ENCODE results near the gene CTNNA2.

Gene CTNNA2

DNA sequence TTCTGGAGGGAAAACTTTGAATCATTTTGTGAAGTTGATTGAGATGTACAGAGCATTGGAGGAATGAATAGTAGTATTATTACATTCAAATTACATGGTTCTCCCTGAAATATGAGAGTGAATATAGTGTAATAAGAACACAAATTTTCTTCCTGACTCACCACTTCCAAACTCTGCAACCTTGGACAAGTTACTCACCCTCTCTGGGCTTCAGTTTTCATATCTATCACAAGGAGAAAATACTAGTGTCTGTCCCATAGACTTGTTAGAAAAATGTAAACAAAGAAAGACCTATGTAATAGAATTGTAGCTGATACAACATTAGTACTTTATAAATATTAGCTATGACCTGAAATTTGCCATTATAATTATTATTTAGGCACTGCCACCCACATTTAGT, 640.9 kb downstream of the CTNNA2 start:
- DNase-seq = no peak
- Mint-ChIP-seq H3K36me3 (ENCODE audit: low read depth) (no peaks in the 10 kb centered on the region), H3K4me1 (ENCODE audit: low read depth) (no peaks in the 10 kb centered on the region), H3K27ac (no peak overlapping the region), H3K27me3 (no peaks in the 10 kb centered on the region), H3K4me3 (no peak overlapping the region), H3K9me3 (peaks cover 5% of the 10 kb centered on the region)

DNA sequence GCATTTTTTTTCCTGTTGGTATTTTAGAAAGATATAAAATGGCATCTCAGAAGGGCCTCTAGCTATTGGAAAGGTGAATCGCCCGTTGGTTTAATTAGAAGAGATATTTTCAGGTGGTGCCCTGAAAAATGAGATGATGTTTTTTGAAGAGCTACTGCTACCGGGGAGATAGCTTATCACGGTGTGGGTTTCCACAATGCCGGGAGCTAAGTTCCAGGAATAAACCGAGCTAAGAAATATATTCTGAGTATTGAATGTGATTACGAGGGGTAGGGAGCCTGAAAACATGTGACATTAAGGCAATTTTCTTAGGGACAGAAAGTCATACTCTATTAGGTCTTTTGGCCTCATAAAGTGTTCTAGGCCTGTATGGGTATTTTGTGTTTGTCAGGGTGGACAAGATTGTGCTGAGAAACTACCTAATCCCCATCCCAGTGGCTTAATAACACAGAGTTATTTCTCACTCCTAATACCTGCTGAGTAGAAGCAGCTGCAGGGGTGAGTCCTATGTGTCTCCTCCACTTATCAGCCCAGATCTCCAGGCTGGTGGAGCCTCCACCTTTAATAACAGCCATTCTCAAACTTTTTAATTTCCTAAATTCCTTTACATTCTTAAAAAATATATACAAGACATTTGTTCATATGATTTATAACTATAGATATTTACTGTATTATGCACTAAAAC, 641.5 kb downstream of the CTNNA2 start:
- Mint-ChIP-seq H3K27me3 (no peaks in the 10 kb centered on the region), H3K27ac (no peak overlapping the region), H3K4me1 (ENCODE audit: low read depth) (no peaks in the 10 kb centered on the region), H3K9me3 (peaks cover 8% of the 10 kb centered on the region), H3K36me3 (ENCODE audit: low read depth) (no peaks in the 10 kb centered on the region), H3K4me3 (no peak overlapping the region)
- DNase-seq = no peak

DNA sequence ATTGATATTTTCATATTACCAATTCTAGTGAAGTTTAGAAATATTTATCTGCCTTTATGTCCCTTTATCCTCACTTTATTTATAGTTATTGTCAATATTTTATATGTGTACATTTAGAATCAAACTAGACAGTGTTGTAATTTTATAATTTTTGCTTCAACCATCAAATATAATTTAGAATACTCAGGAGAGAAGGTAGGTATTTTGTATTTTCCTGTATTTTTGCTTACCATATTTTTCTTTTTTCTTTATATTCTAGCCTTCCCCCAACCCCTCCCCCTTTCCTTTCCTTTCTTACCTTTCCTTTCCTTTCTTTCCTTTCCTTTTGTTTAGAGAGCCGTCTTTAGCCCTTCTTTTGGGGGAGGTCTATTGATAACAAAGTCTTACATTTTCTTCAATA, 651.5 kb downstream of the CTNNA2 start:
- Mint-ChIP-seq H3K27ac (no peak overlapping the region), H3K27me3 (no peaks in the 10 kb centered on the region), H3K4me3 (no peak overlapping the region), H3K9me3 (peaks cover 3% of the 10 kb centered on the region), H3K4me1 (ENCODE audit: low read depth) (no peaks in the 10 kb centered on the region), H3K36me3 (ENCODE audit: low read depth) (no peaks in the 10 kb centered on the region)
- no peak for DNase-seq

GRCh38 chr2:80166483-80167171, 653.8 kb downstream of the CTNNA2 start:
- no peak for DNase-seq
- Mint-ChIP-seq H3K4me3 (no peak overlapping the region), H3K9me3 (peaks cover 2% of the 10 kb centered on the region), H3K36me3 (ENCODE audit: low read depth) (no peaks in the 10 kb centered on the region), H3K4me1 (ENCODE audit: low read depth) (no peaks in the 10 kb centered on the region), H3K27me3 (no peaks in the 10 kb centered on the region), H3K27ac (no peak overlapping the region)

DNA sequence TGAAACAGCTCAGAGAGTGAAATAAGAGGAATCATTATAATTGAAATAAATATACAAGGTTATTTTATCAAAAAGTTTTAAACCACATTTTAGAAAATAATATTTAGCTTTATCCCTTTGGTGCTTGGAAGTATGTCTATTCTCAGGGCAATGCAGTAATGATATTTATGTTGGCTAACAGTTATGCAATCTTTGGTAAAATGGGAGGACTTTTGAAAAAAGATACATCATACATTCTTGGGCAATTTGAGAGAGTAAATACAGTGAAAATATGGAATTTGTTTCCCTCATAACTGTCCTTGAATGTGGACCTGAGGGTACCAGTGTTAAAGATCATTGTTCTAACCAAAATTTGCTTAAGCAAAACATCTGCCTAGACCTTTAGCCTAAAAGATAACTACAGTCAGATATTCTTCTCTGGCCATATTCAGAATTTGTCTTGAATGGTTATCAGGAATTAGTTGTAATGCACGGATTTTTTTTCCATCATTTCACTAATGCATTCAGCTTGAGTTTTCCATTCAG, 654.5 kb downstream of the CTNNA2 start:
- no peaks in the 10 kb centered on the region for H3K36me3 Mint-ChIP-seq (ENCODE audit: low read depth)

DNA sequence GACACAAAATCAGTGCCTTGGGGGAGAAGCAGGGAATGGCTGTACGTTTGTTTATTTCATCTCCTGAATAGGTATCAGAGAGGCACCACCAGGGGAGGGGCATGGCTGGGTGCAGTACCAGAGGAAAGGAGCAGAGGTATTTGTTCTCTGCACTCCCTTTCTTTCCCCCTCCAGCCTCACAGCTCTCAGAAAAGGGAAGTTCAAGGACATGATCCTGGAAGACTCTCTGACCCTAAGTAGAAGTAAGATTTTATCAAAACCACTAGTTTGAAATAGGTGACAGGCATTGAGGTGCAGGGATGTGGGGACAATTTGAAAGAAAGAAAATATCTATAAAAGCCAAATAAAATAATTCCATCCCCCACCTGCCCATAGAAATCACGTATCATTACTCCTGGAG, 655.2 kb downstream of the CTNNA2 start:
- H3K4me1 Mint-ChIP-seq (ENCODE audit: low read depth) = no peaks in the 10 kb centered on the region
- DNase-seq = no peak

More for the DNA sequence above, 654.5 kb downstream of the CTNNA2 start:
- DNase-seq = no peak
- H3K27ac Mint-ChIP-seq = no peak overlapping the region
- H3K4me3 Mint-ChIP-seq = no peak overlapping the region
- no peaks in the 10 kb centered on the region for H3K4me1 Mint-ChIP-seq (ENCODE audit: low read depth)
- H3K9me3 Mint-ChIP-seq = peaks cover 2% of the 10 kb centered on the region
- no peaks in the 10 kb centered on the region for H3K27me3 Mint-ChIP-seq

DNA sequence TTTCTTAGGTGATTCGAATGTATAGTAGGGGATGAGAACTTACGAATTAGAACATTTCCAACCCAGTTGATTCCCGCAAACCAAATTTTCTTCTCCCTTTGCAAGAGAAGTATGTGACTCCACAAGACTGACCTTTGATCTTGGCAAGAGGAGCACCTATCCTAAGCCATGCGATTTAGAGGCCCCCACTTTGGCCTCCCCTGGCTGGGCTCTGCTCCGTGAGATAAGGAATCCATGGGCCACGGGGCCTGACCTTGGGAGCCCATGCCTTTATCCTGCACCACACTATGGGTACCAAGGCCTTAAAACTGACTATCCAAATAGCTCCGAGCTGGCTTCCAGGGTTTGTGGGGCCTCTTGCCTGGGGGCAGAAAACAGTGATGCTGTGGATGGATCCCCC, 656.0 kb downstream of the CTNNA2 start:
- no peaks in the 10 kb centered on the region for H3K27me3 Mint-ChIP-seq
- H3K9me3 Mint-ChIP-seq = peaks cover 4% of the 10 kb centered on the region
- DNase-seq = no peak
- no peak overlapping the region for H3K4me3 Mint-ChIP-seq
- H3K36me3 Mint-ChIP-seq (ENCODE audit: low read depth) = no peaks in the 10 kb centered on the region
- no peak overlapping the region for H3K27ac Mint-ChIP-seq
- no peaks in the 10 kb centered on the region for H3K4me1 Mint-ChIP-seq (ENCODE audit: low read depth)

More for the DNA sequence above, 655.2 kb downstream of the CTNNA2 start:
- no peak overlapping the region for H3K4me3 Mint-ChIP-seq
- no peak overlapping the region for H3K27ac Mint-ChIP-seq
- no peaks in the 10 kb centered on the region for H3K36me3 Mint-ChIP-seq (ENCODE audit: low read depth)
- H3K9me3 Mint-ChIP-seq = peaks cover 4% of the 10 kb centered on the region
- no peaks in the 10 kb centered on the region for H3K27me3 Mint-ChIP-seq

DNA sequence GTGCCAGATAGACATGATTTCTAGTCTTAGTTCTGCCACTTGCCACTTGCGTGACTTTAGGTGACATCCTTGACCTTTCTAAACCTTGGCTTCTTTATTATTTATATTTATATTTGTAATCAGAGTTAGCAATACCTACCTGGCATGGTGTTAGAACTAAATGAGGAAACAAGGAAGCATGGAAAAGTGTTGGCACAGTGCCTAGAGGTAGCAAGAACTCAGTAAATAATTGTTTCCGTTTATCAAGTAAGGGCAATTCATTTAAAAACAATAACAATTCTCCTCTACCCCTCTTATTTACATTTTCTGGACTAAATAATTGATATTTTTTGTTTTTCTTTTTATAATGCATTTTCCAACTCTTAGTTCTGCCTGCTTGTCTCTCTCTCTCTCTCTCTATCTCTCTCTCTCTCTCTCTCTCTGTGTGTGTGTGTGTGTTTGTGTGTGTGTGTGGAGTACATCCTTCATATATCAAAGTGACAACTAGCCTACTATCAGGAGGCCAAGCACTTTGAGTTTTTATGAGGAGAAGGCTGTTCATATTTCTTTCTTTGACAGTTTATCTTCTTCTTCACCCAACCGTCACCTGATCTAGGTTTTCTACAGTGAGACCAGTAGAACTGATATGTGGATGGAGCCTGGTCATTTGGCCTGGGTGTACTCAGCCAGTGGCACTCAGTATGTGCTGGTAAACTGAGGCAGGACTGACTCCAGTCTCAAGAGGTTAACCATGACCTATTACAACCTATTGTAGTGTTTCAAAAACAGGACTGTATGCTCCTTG, 657.2 kb downstream of the CTNNA2 start:
- H3K4me1 Mint-ChIP-seq (ENCODE audit: low read depth) = no peaks in the 10 kb centered on the region
- no peak overlapping the region for H3K4me3 Mint-ChIP-seq
- H3K27ac Mint-ChIP-seq = no peak overlapping the region
- H3K9me3 Mint-ChIP-seq = peaks cover 3% of the 10 kb centered on the region
- no peaks in the 10 kb centered on the region for H3K27me3 Mint-ChIP-seq
- H3K36me3 Mint-ChIP-seq (ENCODE audit: low read depth) = no peaks in the 10 kb centered on the region
- DNase-seq = no peak

DNA sequence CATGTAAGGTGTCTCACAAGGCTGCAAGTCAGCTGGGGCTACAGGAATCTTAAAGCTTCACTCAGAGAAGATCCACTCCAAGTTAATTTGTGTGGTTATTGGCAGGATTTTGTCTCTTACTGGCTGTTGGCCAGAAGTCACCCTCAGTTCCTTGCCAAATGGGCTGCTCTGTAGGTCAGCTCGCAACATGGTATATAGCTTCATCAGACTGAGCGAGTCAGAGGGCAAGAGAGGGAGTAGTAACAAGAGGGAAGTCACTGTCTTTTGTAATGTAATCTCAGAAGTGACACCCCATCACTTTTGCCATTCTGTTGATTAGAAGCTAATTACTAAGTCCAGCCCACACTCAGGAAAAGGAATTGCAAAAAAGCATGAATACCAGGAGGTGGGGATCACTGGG, 672.2 kb downstream of the CTNNA2 start:
- no peak overlapping the region for H3K4me3 Mint-ChIP-seq
- no peaks in the 10 kb centered on the region for H3K27me3 Mint-ChIP-seq
- no peak overlapping the region for H3K27ac Mint-ChIP-seq
- H3K36me3 Mint-ChIP-seq (ENCODE audit: low read depth) = no peaks in the 10 kb centered on the region
- peaks cover 22% of the 10 kb centered on the region for H3K9me3 Mint-ChIP-seq
- no peaks in the 10 kb centered on the region for H3K4me1 Mint-ChIP-seq (ENCODE audit: low read depth)
- no peak for DNase-seq

GRCh38 chr2:80186262-80186661, 673.4 kb downstream of the CTNNA2 start:
- no peaks in the 10 kb centered on the region for H3K36me3 Mint-ChIP-seq (ENCODE audit: low read depth)
- H3K27me3 Mint-ChIP-seq = no peaks in the 10 kb centered on the region
- no peak overlapping the region for H3K4me3 Mint-ChIP-seq
- DNase-seq = no peak
- H3K4me1 Mint-ChIP-seq (ENCODE audit: low read depth) = no peaks in the 10 kb centered on the region
- no peak overlapping the region for H3K27ac Mint-ChIP-seq
- peaks cover 14% of the 10 kb centered on the region for H3K9me3 Mint-ChIP-seq

- Mint-ChIP-seq H3K27me3 (no peaks in the 10 kb centered on the region), H3K36me3 (ENCODE audit: low read depth) (no peaks in the 10 kb centered on the region), H3K9me3 (peaks cover 11% of the 10 kb centered on the region), H3K27ac (no peak overlapping the region), H3K4me3 (no peak overlapping the region), H3K4me1 (ENCODE audit: low read depth) (no peaks in the 10 kb centered on the region)
- DNase-seq = no peak
These were observed 674.3 kb downstream of the CTNNA2 start for GRCh38 chr2:80187156-80187555.

DNA sequence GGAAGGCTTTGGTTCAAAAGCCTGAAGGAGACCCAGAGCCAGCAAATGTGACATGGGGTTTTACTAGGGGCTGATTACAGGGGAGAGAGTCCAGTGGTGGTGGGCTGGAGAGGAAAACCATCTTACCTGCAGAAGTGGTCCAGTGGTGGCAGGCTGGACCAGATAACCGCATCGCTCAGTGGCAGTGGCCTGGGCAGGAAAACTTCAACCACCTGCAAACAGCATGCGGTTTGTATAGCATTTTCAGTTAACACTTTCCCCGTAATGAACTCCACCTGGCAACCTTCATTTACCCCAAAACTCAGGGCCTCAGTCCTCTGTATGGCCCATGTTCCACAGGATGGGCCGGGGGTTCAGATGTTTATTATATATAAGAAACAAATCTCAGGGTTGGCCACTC, 677.3 kb downstream of the CTNNA2 start:
- peaks cover 7% of the 10 kb centered on the region for H3K9me3 Mint-ChIP-seq
- H3K4me3 Mint-ChIP-seq = no peak overlapping the region
- H3K27ac Mint-ChIP-seq = no peak overlapping the region
- H3K27me3 Mint-ChIP-seq = no peaks in the 10 kb centered on the region
- DNase-seq = no peak
- no peaks in the 10 kb centered on the region for H3K36me3 Mint-ChIP-seq (ENCODE audit: low read depth)
- H3K4me1 Mint-ChIP-seq (ENCODE audit: low read depth) = no peaks in the 10 kb centered on the region

DNA sequence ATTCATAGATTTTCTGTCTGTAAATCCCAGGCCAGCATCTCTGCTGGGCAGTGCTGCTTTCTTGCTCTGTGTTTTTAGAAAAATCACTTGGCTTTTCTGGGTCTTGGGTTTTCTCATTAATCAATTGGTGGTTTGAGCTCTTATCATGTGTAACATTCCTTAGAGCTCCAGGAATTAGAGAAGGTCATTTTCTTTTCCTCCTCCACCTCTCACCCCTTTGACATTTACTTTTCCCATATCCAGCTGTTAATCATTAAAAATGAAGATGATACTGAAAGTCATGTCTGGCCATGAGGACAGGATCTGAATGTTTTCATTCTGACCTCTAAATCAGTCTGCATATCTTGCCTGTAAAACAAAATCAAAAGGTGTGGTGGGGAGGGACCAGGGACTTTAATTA, 680.7 kb downstream of the CTNNA2 start:
- DNase-seq = no peak
- Mint-ChIP-seq H3K4me1 (ENCODE audit: low read depth) (no peaks in the 10 kb centered on the region), H3K27me3 (no peaks in the 10 kb centered on the region), H3K9me3 (peaks cover 2% of the 10 kb centered on the region), H3K4me3 (no peak overlapping the region), H3K27ac (no peak overlapping the region), H3K36me3 (ENCODE audit: low read depth) (no peaks in the 10 kb centered on the region)

- H3K4me1 Mint-ChIP-seq (ENCODE audit: low read depth) = no peaks in the 10 kb centered on the region
- H3K4me3 Mint-ChIP-seq = no peak overlapping the region
- no peak overlapping the region for H3K27ac Mint-ChIP-seq
- no peaks in the 10 kb centered on the region for H3K36me3 Mint-ChIP-seq (ENCODE audit: low read depth)
- no peak for DNase-seq
- peaks cover 2% of the 10 kb centered on the region for H3K9me3 Mint-ChIP-seq
- no peaks in the 10 kb centered on the region for H3K27me3 Mint-ChIP-seq
These were observed 682.2 kb downstream of the CTNNA2 start for GRCh38 chr2:80195034-80195433.

DNA sequence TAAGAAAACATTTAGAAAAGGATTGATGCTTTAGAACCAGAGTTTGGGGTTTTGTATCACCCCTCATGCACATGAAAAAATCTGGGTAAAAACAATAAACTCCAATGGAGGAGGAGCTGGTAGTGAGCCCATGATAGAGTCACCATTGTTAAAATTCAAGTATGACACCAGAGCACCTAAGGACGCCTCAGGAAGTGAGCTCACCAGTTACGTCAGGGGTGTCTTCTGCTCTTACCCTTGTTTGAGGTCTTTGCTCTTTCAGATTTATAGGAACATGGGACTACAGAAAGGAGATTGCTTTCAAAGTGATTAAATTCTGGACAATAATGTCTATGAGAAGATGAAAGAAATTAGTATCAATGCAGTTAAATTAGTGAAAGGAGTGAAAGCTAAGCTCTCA, 685.2 kb downstream of the CTNNA2 start:
- H3K4me3 Mint-ChIP-seq = no peak overlapping the region
- H3K9me3 Mint-ChIP-seq = peaks cover 2% of the 10 kb centered on the region
- no peak for DNase-seq
- H3K27me3 Mint-ChIP-seq = no peaks in the 10 kb centered on the region
- no peaks in the 10 kb centered on the region for H3K4me1 Mint-ChIP-seq (ENCODE audit: low read depth)
- no peak overlapping the region for H3K27ac Mint-ChIP-seq
- no peaks in the 10 kb centered on the region for H3K36me3 Mint-ChIP-seq (ENCODE audit: low read depth)
